HG03442 (cell line): ENCODE results near the gene FAM162A.
"Not testable (repeated sequence)": the region's sequence is repeated elsewhere in the genome, so short reads cannot be mapped to it uniquely, and the experiment has no call there.

Source experiments
- ATAC-seq: cut with Tn5 transposase; IDR thresholded peaks from one replicate; pipeline ENCODE4 v1.9.1; 2021; ENCODE audit warnings: mild to moderate bottlenecking, moderate library complexity; ENCODE audit not compliant: unreplicated experiment

The FAM162A gene

GRCh38 chr3:122415762-122416654 lies 32.0 kb downstream of the FAM162A start, which contains the start of gene WDR5B:
Gene WDR5B, minus strand, starts transcription at chr3:122416062. Its CDS starts 534 bp downstream, at chr3:122415528.
- peak; percentile 88 for ATAC-seq

- no peak for ATAC-seq
These were observed 33.0 kb downstream of the FAM162A start for GRCh38 chr3:122416966-122417365.

- no peak for ATAC-seq
These were observed 37.1 kb downstream of the FAM162A start for GRCh38 chr3:122421101-122421500.

- ATAC-seq, result no peak
These were observed 37.9 kb downstream of the FAM162A start for GRCh38 chr3:122421836-122422235.

- no peak for ATAC-seq
These were observed 44.0 kb downstream of the FAM162A start for GRCh38 chr3:122427857-122428471.

GRCh38 chr3:122430371-122430770 lies 46.4 kb downstream of the FAM162A start:
- ATAC-seq, result no peak

GRCh38 chr3:122435950-122436349 lies 52.0 kb downstream of the FAM162A start:
- ATAC-seq, result no peak

GRCh38 chr3:122443090-122443489 lies 59.1 kb downstream of the FAM162A start:
- no peak for ATAC-seq

GRCh38 chr3:122443762-122444490 lies 59.9 kb downstream of the FAM162A start:
- not testable (repeated sequence) for ATAC-seq

- ATAC-seq, result not testable (repeated sequence)
These were observed 60.5 kb downstream of the FAM162A start for GRCh38 chr3:122444491-122444887.

- ATAC-seq, result not testable (repeated sequence)
These were observed 64.2 kb downstream of the FAM162A start for GRCh38 chr3:122448218-122448617.

GRCh38 chr3:122451371-122451770 lies 67.4 kb downstream of the FAM162A start:
- no peak for ATAC-seq

GRCh38 chr3:122456074-122456473 lies 72.1 kb downstream of the FAM162A start:
- ATAC-seq, result no peak

GRCh38 chr3:122457706-122458105 lies 73.7 kb downstream of the FAM162A start:
- ATAC-seq, result no peak

- no peak for ATAC-seq
These were observed 75.0 kb downstream of the FAM162A start for GRCh38 chr3:122458992-122459391.

- no peak for ATAC-seq
These were observed 77.8 kb downstream of the FAM162A start for GRCh38 chr3:122461806-122462205.
